Stimulated activated CD8-positive, alpha-beta memory T cell treated with anti-CD3 and anti-CD28 coated beads, Interleukin-15, amount 100 ng/mL, for 1 hour (primary cell): ENCODE data around the gene WDR7.

Experiments
- DNase-seq: peaks from one replicate; pipeline ENCODE4 v3.0.0-alpha.2; 2020; ENCODE audit warnings: low read depth

The WDR7 gene

DNA sequence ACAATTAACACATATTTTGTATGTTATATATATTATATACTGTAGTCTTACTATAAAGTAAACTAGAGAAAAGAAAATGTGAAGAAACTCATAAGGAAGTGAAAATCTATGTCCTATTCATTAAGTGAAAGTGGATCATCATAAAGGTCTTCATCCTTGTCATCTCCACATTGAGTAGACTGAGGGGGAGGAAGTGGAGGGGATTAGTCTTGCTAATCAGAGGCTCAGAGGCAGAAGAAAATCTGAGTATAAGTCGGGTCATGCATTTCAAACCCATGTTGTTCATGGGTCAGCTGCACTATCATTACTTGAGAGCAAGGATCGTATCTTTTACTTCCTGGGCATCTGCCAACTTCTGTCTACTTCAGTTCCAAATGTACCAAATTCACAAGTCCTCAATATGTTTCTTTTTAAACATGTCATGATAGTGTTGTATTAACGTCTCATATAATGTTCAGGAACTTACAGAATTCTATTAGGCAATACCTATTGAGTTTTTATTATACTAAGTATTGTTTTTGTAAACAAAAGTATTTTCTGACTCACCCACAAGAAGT lies 286.8 kb downstream of the WDR7 start:
- DNase-seq: no peak

DNA sequence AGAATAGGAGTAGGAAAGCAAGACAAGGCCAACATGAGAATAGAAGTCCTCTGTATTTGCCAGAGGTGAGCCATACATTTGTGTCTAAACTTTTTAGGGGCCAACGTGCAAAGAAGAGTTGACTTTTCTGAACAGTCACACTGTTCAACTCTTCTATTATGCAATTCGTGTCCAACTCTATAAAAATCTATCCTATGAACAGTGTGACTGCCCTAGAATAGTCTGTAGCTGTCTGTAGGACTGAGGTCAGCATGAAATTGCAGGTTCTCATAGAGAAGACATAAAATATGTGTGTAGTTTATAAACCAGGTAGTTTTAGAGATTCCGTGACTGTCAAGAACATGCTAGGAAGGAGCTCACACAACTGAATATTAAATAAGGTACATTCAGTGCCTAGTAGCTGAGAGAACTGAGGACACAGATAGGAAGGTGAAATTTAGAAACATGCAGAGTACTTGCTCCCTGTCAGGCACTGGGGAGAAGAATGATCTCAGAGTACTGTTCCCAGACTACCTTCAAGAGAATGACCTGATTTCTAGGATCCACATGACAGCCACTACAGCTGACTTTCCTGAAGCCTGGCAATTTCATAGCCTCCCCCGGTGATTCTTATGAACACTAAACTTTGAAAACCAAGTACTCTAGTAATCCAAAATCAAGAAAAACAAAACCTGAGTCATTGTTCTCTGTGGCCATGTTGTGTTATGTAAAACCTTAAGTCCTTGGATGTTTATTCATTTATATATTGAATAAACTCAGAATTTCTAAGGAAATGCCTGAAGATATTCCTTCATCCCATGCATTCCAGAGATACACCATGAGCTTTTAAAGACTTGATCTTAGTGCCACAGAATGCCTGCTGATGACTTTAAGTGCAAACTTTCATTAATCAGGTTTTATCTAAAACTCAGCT lies 294.3 kb downstream of the WDR7 start:
- no peak for DNase-seq

DNA sequence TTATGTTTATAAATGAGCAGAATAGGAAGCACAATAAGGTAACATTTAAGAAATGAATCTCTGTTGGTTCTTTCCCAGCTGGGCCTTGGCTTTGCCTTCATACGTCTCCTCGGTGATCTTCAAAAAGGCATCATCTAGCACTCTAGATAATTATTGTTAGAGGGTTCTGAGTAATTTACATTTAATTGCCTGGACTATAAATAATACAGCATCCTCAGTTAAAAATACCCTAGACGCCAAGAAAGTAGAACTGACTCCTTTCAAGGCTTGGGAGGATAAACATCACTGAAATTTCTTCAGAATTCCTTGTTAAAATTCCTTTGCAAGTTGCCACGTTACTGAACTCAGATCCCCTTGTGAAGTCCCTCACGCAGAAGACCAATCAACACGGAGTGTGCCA lies 296.1 kb downstream of the WDR7 start:
- DNase-seq: no peak

DNA sequence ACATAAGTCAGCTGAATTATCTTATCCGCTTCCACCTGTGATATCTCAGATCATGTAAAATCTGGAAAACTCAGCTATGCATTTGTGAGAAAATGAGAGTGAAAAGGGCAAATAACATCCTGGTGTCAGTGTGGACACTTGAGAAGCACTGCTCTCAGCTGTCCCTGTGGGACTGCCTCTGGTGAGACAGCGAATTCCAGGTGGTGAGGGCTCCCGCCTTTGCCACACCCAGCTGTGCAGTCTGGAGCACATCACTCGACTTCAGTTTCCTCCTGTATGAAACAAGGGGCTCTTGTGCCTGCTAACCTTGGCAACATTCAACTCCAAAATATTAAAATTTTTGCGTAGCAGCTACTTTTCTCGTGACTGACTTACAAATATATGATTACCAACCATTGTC lies 300.9 kb downstream of the WDR7 start:
- no peak for DNase-seq

DNA sequence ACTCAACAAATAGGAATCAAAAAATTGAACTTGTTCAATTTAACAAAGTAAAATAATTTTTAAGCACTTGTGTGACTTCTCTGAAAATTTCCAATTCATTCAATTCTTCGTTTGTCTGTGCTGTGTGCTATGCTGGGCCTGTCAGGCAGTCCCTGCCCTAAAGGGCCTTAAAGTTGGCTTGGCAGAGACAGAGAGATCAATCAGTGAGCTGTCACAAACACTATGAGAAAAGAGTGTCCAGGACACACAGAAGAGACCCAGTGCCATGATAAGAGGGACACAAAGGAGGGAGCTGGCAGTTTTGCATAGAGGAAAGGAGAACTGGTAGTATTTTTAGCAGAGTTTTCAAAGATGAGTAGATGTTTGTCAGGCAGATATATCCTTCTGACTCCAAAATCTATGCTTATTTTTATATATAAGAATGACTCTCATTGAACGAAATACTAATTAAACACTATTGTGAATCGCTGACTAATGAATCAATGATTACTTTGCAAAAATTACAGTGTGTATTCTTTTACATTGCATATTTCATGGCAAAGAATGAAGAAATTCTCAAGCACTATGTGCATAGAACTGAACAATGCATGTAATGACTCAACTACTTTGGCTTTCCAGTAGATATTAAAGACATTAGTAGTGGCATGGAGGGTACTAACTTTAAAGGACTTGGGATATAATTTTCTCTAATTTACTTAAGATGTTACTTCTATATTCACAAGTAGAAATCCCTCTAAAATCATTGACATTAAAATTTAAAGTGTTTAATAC lies 302.5 kb downstream of the WDR7 start:
- DNase-seq: no peak

DNA sequence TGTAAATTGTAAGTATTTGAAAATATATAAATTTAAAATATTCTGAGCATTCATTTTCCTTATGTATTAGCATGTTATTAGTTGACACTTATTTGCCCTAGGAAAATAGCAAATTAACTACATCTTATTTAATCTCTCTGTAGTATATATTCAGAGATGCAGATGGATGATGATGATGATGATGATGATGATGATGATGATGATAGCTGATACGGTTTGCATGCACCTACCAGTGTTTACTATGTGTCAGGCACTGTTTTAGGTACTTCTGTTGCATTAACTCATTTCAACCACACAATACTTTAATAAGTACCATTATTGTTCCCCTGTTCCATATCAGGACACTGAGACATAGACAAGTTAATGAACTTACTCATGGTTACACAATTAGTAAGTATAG lies 304.3 kb downstream of the WDR7 start:
- no peak for DNase-seq

DNA sequence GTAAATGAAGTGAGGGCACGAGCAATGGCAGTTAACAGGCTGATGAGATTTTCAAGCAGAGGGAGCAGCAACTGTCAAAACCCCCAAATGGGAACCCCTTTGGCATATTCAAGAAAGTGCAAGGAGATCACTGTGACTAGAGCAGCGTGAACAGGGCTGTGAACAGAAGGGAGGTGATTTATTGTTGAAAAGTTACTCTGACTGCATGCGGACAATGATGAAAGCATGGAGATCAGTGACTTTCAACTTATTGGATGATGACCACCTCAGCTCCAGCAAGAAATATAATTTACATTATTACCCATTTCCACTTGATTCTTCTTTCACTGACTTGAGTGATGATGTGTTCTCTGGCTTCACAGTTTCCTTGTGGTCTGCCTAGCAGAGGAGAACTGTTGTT lies 308.0 kb downstream of the WDR7 start:
- DNase-seq: no peak

DNA sequence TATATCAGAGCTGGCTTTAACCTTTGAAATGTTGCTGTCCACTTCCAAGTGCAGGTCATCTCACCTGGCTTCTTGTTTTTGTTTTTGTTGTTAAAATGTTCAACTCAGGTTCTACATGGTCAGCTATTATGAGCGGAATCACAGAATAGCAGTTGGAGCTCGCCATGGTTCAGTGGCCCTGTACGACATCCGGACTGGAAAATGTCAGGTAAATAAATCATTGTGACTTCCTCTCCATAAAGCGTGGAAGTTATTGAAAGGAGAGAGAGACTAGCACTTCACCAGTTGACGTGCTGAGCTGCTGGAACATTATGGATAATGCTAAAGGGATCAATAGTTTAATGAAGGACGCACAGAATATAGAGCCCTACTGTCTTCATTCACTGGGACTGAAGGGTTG lies 311.2 kb downstream of the WDR7 start:
- DNase-seq: no peak

DNA sequence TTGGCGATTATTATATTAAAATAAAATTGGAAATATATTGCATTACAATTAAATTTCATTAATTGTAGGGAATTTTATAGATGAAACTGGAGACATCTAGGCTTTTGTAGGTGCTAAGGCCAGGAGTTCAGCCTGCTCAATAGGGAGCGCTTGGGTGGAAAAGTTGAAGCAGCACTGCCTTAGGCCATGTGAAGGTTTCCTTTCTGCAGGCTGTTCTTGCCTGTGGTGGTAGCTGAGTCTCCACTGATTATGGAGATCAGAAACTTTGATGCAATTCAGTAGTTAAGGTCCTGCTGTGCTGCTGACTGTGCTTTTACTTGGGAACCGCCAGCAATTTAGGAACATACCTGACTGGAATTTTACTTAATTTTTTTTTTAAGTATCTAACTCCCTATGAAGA lies 315.9 kb downstream of the WDR7 start:
- no peak for DNase-seq

DNA sequence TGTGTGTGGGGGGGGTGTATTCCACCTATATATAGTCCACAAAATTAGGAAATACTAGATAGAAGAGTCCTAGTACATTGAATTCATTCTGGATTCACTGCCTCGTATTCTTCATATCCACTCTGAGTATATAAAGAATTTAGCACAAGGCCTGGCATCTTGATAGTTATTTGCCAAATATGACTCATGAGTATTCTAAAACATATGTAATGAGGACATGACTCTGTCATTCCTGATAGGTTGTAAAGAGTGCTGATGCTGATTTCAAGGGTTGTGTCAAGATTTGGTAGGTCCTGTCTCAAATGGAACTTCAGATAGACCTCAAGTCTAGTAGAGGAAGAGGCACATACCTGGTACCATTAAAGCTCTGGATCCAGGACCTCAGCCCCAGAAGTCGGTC lies 322.3 kb downstream of the WDR7 start:
- DNase-seq: no peak

DNA sequence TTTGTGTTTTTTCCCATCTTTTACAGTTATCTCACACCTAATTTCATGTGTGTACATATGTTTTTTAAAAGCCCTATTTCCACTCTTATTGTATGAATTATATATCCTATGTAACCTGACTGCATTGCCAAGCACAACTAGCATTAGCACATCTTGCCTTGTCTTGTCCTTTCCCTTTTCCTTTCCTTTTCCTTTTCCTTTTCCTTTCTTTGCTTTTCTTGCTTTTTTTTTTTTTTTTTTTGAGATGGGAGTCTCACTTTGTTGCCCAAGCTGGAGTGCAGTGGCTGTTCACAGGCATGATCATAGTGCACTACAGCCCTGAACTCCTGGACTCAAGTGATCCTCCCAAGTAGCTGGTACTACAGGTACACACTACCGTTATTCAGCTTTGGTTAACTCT lies 323.0 kb downstream of the WDR7 start:
- no peak for DNase-seq

DNA sequence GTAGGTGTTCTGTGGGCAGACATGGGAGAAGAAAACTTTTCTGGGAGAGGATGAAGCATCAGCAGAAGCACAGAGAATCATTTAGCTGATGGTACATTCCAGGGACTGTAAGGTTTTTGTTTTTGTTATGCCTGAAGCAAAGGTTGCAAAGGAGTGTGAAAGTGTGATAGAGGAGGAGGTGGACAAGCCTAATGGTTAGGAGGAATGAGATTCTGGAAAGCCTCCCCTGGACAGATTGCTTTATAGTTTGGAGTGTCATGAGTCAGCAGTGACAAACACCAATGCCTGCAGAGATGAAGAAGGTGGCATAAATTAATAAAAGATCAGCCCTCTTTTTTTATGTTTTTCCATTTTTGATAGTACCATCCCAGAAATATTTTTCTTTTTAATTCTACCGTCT lies 324.1 kb downstream of the WDR7 start:
- DNase-seq: no peak

DNA sequence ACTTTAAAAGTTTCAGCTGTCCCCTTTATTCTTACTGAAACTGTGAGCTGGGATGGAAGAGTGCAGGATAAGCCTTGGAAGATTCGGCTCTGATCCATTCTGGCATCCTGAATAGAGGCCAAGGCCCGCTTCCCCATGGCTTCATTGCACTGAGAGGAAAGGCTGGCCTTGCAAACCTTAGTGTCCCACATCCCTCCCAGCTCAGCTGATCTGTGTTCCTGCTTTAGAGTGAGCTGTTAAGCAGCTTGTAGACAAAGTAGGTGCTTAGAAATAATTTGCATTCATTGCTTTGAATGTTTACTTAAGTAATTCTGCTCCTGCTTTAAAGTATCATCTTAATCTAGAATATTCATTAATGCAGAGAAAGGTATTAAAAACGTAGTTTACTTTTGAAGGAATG lies 326.1 kb downstream of the WDR7 start:
- no peak for DNase-seq

DNA sequence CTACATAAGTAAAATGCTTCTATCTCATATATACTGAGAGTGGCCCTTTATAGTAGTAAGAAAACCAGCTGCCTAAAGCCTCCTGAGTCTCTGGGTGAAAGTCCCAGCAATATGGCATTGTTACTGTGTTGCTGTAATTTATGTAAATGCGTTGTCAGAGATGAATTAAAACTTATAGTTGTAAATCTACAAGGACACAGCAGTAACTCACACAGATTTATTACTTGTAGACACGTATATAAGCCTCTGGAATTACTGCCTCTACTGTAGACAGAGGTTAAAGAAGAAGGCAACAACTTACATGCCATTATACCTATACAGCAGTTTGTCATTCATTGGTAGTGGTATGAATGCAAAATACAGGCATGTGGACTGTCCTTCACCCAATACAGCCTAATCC lies 326.6 kb downstream of the WDR7 start:
- DNase-seq: no peak

DNA sequence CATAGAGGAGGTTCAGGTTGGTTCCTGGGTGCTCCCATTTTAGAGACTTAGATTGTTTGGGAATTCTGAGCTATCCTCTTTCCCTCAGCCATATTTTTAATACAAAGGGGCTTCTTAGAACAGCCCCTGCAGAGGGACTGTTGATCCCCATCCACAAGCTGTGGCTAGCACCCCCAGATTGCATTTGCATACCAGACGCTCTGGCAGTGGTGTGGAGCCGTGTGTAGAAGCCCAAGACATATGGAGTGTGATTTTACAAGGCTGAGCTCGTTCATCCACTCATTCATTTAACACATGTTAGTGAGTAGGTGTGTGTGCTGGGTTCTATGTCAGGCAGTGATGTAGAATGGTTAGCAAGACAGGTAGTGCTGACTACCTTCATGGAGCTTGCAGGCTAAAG lies 329.0 kb downstream of the WDR7 start:
- no peak for DNase-seq

DNA sequence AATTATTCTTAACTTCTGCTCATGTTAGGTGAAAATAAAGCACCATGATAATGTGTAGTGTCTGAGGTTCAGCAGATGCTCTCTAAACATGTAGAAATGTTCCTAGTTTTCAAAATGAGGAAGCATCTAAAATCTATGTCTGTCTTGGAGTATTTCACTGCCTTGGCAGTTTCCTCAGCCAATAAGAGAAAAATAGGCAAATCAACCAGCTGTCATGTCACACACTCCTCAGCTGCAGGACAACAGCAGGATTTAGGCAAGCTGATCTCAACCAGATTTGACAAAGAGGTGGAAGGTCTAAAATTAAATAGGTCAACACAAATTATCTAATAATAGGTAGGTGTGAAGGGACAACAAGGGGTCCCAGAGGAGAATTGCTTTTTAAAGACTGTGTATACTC lies 331.6 kb downstream of the WDR7 start:
- no peak for DNase-seq

DNA sequence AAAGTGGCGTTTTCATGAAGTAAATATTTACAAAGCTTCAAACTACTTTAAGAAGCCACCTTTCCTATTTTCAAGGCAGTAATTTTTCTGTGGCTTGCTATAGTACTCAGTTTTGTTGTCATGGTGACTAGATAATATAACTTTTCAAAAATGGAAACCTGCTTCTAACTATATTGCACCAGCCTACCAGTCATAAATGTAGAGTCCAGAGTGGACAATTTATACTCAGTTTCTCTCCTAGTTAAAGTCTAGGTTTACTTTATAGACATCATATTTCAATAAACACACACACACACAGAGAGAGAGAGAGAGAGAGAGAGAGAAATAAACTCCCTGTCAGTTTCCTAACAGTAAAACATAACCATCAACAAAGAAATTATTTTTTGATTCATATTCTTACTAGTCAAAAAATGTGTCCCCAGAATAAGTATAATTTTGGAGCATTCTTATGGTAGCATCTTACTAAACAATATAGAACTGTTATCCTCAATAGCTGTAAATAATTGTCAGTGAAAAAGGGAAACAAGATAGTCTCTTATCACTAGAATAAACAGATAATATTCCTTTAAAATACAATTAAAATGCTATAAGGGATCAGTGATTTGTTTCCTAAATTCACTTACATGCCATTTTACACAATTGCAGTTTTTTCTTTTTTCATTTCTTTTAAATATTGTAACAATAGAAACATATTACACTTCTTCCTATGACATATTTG lies 332.3 kb downstream of the WDR7 start:
- DNase-seq: no peak

DNA sequence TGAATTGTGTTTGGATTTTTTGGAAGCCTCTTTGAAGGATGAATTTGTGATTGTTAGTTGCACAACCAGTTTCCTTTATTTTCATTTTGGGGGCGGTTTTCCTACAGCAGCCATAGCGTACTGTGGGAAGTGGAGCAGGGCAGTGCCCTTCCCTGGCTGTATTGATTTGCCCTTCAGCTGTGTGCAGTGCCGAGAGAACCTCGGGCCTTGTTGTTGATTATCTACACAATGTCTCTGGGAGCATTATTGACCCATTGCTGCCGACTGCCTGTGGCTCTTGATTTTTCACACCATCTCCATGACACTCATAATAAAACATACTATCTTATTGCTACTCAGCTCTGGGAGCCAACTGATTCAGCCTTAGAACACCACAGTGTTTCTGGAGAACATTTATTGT lies 333.6 kb downstream of the WDR7 start:
- DNase-seq: no peak

DNA sequence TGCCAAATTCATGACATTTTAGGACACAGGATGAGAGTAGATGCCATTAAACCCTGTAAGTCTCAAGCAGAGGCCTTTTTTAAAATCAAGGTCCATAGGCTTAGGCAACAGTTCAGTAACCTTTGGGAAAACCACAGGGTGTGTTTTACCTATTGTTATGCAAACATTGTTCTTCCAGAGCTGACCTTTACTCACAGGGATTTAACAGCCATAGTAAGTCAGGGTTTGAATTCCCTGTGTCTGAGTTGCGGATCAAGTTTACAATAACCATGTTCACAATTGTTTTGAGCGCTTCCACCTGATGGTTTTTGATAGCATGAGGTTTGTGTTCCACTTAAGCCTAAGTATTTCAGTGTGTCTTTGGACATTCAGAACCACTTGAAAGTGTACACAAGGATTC lies 335.7 kb downstream of the WDR7 start:
- DNase-seq: no peak

DNA sequence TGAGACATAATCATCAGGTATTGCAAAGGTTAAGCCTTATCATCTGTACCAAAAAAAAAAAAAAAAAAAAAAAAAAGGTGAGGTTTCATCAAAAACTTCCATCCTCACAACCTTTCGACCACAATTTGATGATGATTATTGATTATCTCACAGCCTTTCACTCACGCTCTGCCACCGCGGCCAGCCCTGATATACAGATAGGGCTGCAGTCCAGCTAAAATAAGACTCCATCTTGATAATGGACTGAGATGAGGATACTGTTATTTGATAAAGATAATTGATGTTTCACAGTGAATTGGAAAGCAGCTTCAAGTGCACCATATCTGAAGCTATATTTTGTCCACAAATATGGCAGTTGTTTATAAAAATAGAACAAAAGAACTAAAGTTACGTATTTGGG lies 336.1 kb downstream of the WDR7 start:
- DNase-seq: no peak

DNA sequence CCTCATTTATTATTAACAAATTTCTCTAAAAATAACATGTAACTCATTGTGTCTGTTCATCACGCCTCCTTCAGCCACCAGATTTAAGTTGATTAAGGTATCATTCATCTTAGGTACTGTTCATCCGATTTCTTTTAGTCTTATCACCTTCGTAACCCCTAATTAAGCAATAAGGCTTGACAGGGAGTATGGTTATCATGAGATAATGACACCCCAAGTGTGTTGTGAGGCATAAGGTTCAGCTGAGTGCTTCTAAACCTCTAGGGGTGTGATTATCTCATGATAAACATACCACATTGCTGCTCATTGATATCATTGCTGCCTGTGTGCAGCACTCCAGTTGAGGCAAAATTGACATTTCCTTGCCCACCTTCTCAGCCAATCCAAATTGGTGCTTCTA lies 336.9 kb downstream of the WDR7 start:
- no peak for DNase-seq

DNA sequence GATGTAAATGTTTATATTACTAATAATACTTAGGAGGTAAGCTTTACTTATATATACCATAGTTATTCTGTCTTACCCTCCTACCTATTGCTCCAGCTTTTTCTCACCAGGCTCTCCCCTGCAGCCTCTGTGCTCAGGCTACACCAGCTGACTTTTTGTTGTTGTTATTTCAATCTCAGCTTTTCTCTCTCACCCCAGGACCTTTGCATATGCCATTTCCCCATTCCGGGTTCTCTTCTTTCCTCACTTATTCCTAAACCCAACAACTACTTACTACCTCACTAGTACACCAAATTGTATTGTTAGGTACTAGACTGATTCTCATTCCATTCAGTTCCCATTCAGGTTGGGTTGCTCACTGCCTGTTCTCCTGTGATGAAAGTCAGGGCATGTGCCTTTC lies 339.5 kb downstream of the WDR7 start:
- no peak for DNase-seq

DNA sequence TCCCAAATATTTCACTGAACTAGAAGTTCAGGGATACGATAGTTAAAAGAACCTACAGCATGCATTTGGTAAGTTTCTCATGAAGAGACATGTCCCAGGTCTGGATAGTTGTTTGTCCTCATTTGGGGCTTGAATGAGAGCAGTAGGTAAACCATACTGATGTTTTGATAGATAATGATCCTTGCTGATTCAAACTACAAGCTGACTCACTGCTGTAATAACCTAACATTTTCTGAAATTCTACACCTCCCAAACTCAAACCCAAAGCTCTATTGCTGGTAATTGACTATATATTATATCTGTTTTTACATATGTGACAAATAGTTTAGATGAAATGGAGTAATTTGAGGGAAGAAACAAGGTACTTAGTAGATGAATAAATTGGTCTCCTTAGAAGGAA lies 341.6 kb downstream of the WDR7 start:
- DNase-seq: no peak
